SK-N-SH (cell line): ENCODE results near the gene PPIL4. TPM values are rescaled to one million over a fixed set of nuclear protein-coding genes. Genes with fewer than 3 reads are reported as not detected.

ENCODE experiments used
- CTCF ChIA-PET: fragments of 300-600, 350-600 bp; formaldehyde crosslinking; extraction: SDS; loops from one replicate; lab custom pipeline; 2021; lab: Yijun Ruan, JAX
- POLR2A ChIA-PET: fragments of 350-600 bp; sonication (Branson Sonifier 250); formaldehyde crosslinking; extraction: SDS; loops from one replicate; lab custom pipeline; 2020; ENCODE audit warnings: antibody characterized with exemption, inconsistent platforms; lab: Yijun Ruan, JAX
- DNase-seq: peaks from one replicate; pipeline ENCODE4 v3.0.0; 2012
- H2AFZ ChIP-seq: fragments of 200-600 bp; sonication (generic); 2 replicates; pipeline ENCODE4 v1.8.1; 2016; ENCODE audit warnings: antibody characterized with exemption, mild to moderate bottlenecking, low read depth
- H3F3A ChIP-seq: fragments of 200-600 bp; sonication (generic); replicated peaks from 2 replicates; pipeline ENCODE3; 2016; ENCODE audit warnings: antibody characterized with exemption, mild to moderate bottlenecking; ENCODE audit not compliant: insufficient read depth
- H3K27ac ChIP-seq, 2 experiments: fragments of 200-500 bp in 1 of 2; fragments of 200-600 bp in 1 of 2; sonication (Bioruptor generic) in 1 of 2; sonication (generic), shearing (Covaris generic) in 1 of 2; 2 replicates each; pipeline versions ENCODE4 v1.5.1 to v1.6.1; 2014 to 2016; ENCODE audit warnings: low read depth in 2 of 2, inconsistent platforms in 1 of 2, low read length in 1 of 2, mild to moderate bottlenecking in 1 of 2, mixed read lengths in 1 of 2
- H3K27me3 ChIP-seq: fragments of 200-600 bp; sonication (generic), shearing (Covaris generic); 2 replicates; pipeline ENCODE4 v1.6.1; 2016; ENCODE audit warnings: mixed run types; ENCODE audit not compliant: insufficient read depth
- H3K36me3 ChIP-seq, 2 experiments: fragments of 200-500 bp in 1 of 2; fragments of 200-600 bp in 1 of 2; sonication (Bioruptor generic) in 1 of 2; sonication (generic) in 1 of 2; replicated peaks in 1 of 2; 2 replicates each; pipeline versions ENCODE3 to v1.5.1; 2014 to 2016; ENCODE audit warnings: low read length in 1 of 2, mild to moderate bottlenecking in 1 of 2; ENCODE audit not compliant: insufficient read depth in 2 of 2, control insufficient read depth in 1 of 2
- H3K4me1 ChIP-seq, 2 experiments: fragments of 200-500 bp in 1 of 2; fragments of 200-600 bp in 1 of 2; sonication (Bioruptor generic) in 1 of 2; sonication (generic), shearing (Covaris generic) in 1 of 2; 2 replicates each; pipeline versions ENCODE4 v1.5.1 to v1.6.1; 2014 to 2016; ENCODE audit warnings: low read depth in 1 of 2, low read length in 1 of 2, mixed run types in 1 of 2; ENCODE audit not compliant: insufficient read depth in 2 of 2, control insufficient read depth in 1 of 2
- H3K4me2 ChIP-seq: fragments of 200-600 bp; sonication (generic), shearing (Covaris generic); 2 replicates; pipeline ENCODE4 v1.6.1; 2017; ENCODE audit warnings: mixed run types
- H3K4me3 ChIP-seq, 2 experiments: fragments of 200-500 bp in 1 of 2; fragments of 200-600 bp in 1 of 2; sonication (Bioruptor generic) in 1 of 2; sonication (generic), shearing (Covaris generic) in 1 of 2; 2 replicates each; pipeline versions ENCODE4 v1.5.1 to v1.8.1; 2014 to 2016; ENCODE audit warnings: low read depth in 2 of 2, inconsistent platforms in 1 of 2, low read length in 1 of 2, mild to moderate bottlenecking in 1 of 2, mixed read lengths in 1 of 2, moderate library complexity in 1 of 2
- H3K79me2 ChIP-seq: fragments of 200-600 bp; sonication (generic); 2 replicates; pipeline ENCODE4 v1.8.1; 2017; ENCODE audit warnings: mild to moderate bottlenecking; ENCODE audit not compliant: insufficient read depth
- H3K9ac ChIP-seq: fragments of 200-600 bp; sonication (generic); 2 replicates; pipeline ENCODE4 v1.6.1; 2017; ENCODE audit warnings: mixed run types
- H3K9me2 ChIP-seq: fragments of 200-600 bp; sonication (generic); 2 replicates; pipeline ENCODE4 v1.6.1; 2017; ENCODE audit warnings: mixed run types
- H3K9me3 ChIP-seq: fragments of 200-600 bp; sonication (generic); 2 replicates; pipeline ENCODE4 v1.6.1; 2017; ENCODE audit warnings: mixed run types, mild to moderate bottlenecking, moderate library complexity
- H4K20me1 ChIP-seq: fragments of 200-600 bp; sonication (generic); 2 replicates; pipeline ENCODE4 v1.6.1; 2017; ENCODE audit warnings: mild to moderate bottlenecking, mixed run types; ENCODE audit not compliant: insufficient read depth
- ELF1 ChIP-seq: IDR thresholded peaks from 2 replicates; pipeline ENCODE4 v1.4.0; 2012
- FOXM1 ChIP-seq: IDR thresholded peaks from 2 replicates; pipeline ENCODE4 v1.4.0; 2012; ENCODE audit warnings: low read depth, mild to moderate bottlenecking
- NRF1 ChIP-seq: IDR thresholded peaks from 2 replicates; pipeline ENCODE4 v1.6.1; 2012; ENCODE audit warnings: low read depth, mild to moderate bottlenecking, low read length
- POLR2AphosphoS5 ChIP-seq: IDR thresholded peaks from 2 replicates; pipeline ENCODE4 v1.6.1; 2012; ENCODE audit warnings: low read depth, low read length
- RAD21 ChIP-seq: IDR thresholded peaks from 2 replicates; pipeline ENCODE4 v1.6.1; 2012; ENCODE audit warnings: mild to moderate bottlenecking, low read length
- RCOR1 ChIP-seq: fragments of 150-350 bp; IDR thresholded peaks from 2 replicates; pipeline ENCODE4 v1.6.1; 2017; ENCODE audit warnings: antibody characterized with exemption, low read length
- RFX5 ChIP-seq: IDR thresholded peaks from 2 replicates; pipeline ENCODE4 v1.6.1; 2012; ENCODE audit warnings: mild to moderate bottlenecking, improper control_type of control experiment, low read length
- RXRA ChIP-seq: IDR thresholded peaks from 2 replicates; pipeline ENCODE4 v1.4.0; 2012; ENCODE audit warnings: low read depth, mild to moderate bottlenecking, borderline replicate concordance
- TCF12 ChIP-seq: IDR thresholded peaks from 2 replicates; pipeline ENCODE4 v1.4.0; 2012
- USF1 ChIP-seq: IDR thresholded peaks from 2 replicates; pipeline ENCODE4 v1.4.0; 2012; ENCODE audit warnings: low read depth, borderline replicate concordance
- YY1 ChIP-seq: IDR thresholded peaks from 2 replicates; pipeline ENCODE4 v1.4.0; 2012; ENCODE audit warnings: low read depth, mild to moderate bottlenecking
- WGBS: methylation state at CpG from one replicate; pipeline ENCODE4 v1.1.6; 2017; ENCODE audit warnings: low lambda C conversion rate; 5-methylcytosine and 5-hydroxymethylcytosine counted together
- polyA plus RNA-seq, 3 experiments: library from polyadenylated mRNA; depleted of rRNA; stranded (reverse); fragments of >200 nt; gene quantifications; 2 replicates each; pipeline ENCODE4 v1.2.3, GENCODE V29; 2012
- TF ChIP-seq, protein P1 (sequence below): fragments of 200-600 bp; sonication (generic); IDR thresholded peaks from 2 replicates; pipeline ENCODE4 v1.6.1; 2017; ENCODE audit warnings: antibody characterized with exemption, mild to moderate bottlenecking, moderate library complexity
- TF ChIP-seq, protein P2 (sequence below): fragments of 150-350 bp; IDR thresholded peaks from 2 replicates; pipeline ENCODE4 v1.6.1; 2016; ENCODE audit warnings: mild to moderate bottlenecking, low read depth, low read length

Gene PPIL4
- polyA plus RNA-seq, 1 of the 3 experiments (the other 2 are of a cell fraction) = 3.3 TPM

DNA sequence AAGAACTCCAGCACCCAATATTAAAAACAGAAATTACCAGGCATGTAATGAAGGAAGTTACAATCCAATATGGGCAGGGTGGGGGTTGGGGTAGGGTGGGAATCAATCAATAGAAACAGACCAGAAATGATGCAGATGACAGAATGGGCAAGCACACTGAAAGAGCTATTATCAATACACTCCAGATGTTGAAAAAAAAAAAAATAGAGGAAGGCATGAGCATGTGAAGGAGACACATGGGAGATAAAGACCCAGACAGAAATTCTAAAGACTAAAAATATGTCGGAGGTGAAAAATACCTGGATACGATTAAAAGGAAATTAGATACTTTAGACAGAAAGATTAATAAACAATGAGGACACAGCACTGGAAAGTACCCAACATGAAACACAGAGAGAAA lies 42.0 kb downstream of the PPIL4 start:
- H3K4me3 ChIP-seq = no peak overlapping the region
- H3K4me2 ChIP-seq = no peak overlapping the region
- H3K27me3 ChIP-seq = no peaks in the 10 kb centered on the region
- peaks cover 14% of the 10 kb centered on the region for H3F3A ChIP-seq
- no peaks in the 10 kb centered on the region; a peak in 1 of 4 replicates for H3K4me1 ChIP-seq
- H3K9me3 ChIP-seq = no peaks in the 10 kb centered on the region
- H3K9me2 ChIP-seq = no peaks in the 10 kb centered on the region
- no peak for DNase-seq
- CTCF ChIA-PET = interaction anchor here (1.1 to 7.7 kb wide), 3 partner anchors 13 to 475 kb away, joined by 4 to 44 read pairs (median 9); no protein-coding TSS in a partner anchor
- no peak overlapping the region for H2AFZ ChIP-seq
- H4K20me1 ChIP-seq = no peaks in the 10 kb centered on the region
- no peak overlapping the region for H3K27ac ChIP-seq
- H3K36me3 ChIP-seq = peaks cover 25 to 35% of the 10 kb centered on the region in 2 experiments
- TF ChIP-seq RAD21 (no peak), POLR2AphosphoS5 (no peak), FOXM1 (no peak)
- TF ChIP-seq, protein P1, sequence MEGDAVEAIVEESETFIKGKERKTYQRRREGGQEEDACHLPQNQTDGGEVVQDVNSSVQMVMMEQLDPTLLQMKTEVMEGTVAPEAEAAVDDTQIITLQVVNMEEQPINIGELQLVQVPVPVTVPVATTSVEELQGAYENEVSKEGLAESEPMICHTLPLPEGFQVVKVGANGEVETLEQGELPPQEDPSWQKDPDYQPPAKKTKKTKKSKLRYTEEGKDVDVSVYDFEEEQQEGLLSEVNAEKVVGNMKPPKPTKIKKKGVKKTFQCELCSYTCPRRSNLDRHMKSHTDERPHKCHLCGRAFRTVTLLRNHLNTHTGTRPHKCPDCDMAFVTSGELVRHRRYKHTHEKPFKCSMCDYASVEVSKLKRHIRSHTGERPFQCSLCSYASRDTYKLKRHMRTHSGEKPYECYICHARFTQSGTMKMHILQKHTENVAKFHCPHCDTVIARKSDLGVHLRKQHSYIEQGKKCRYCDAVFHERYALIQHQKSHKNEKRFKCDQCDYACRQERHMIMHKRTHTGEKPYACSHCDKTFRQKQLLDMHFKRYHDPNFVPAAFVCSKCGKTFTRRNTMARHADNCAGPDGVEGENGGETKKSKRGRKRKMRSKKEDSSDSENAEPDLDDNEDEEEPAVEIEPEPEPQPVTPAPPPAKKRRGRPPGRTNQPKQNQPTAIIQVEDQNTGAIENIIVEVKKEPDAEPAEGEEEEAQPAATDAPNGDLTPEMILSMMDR = no peak
- peaks cover 4% of the 10 kb centered on the region; the same call in 1 of the 2 replicates for H3K79me2 ChIP-seq
- POLR2A ChIA-PET = no interaction called here
- 89% methylated on average over 2 of the region's 2 CpGs for WGBS
- H3K9ac ChIP-seq = no peak overlapping the region

- Histone ChIP-seq H3K4me3 (no peak overlapping the region), H4K20me1 (no peaks in the 10 kb centered on the region), H3K79me2 (peaks cover 4% of the 10 kb centered on the region; the same call in 1 of the 2 replicates), H3F3A (peaks cover 18% of the 10 kb centered on the region), H3K36me3 (peaks cover 25 to 39% of the 10 kb centered on the region in 2 experiments), H3K27ac (no peak overlapping the region), H3K9ac (no peak overlapping the region), H3K4me1 (no peaks in the 10 kb centered on the region), H3K4me2 (no peak overlapping the region), H3K9me3 (no peaks in the 10 kb centered on the region), H3K27me3 (no peaks in the 10 kb centered on the region), H2AFZ (no peak overlapping the region), H3K9me2 (no peaks in the 10 kb centered on the region)
- WGBS = 93% methylated on average over 2 of the region's 2 CpGs
- TF ChIP-seq USF1 (no peak), RXRA (no peak), RCOR1 (no peak), RFX5 (no peak), ELF1 (no peak), NRF1 (no peak), RAD21 (no peak), YY1 (no peak), TCF12 (no peak)
- TF ChIP-seq, protein P2, sequence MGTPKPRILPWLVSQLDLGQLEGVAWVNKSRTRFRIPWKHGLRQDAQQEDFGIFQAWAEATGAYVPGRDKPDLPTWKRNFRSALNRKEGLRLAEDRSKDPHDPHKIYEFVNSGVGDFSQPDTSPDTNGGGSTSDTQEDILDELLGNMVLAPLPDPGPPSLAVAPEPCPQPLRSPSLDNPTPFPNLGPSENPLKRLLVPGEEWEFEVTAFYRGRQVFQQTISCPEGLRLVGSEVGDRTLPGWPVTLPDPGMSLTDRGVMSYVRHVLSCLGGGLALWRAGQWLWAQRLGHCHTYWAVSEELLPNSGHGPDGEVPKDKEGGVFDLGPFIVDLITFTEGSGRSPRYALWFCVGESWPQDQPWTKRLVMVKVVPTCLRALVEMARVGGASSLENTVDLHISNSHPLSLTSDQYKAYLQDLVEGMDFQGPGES = no peak
- no peak for DNase-seq
- ChIA-PET CTCF (interaction anchor here (1.6 to 7.7 kb wide), 2 partner anchors 13 to 72 kb away, joined by 9 to 44 read pairs; no protein-coding TSS in a partner anchor), POLR2A (interaction anchor here (0.6 kb wide), 1 partner anchor 43 kb away, joined by 3 read pairs; the partner anchor contains the start of gene PPIL4)
These were observed 42.6 kb downstream of the PPIL4 start for GRCh38 chr6:149503276-149503675.
